Esophagus squamous epithelium (tissue), 5 donors: Measurements from ENCODE around the gene TPGS2. TPM values are rescaled to one million over a fixed set of nuclear protein-coding genes. Genes with fewer than 3 reads are reported as not detected.

Experiments
- DNase-seq: peaks from one replicate; lab custom pipeline; 2025; lab: John Stamatoyannopoulos, UW
- H3K27ac ChIP-seq, 4 donors: fragments of 200-600 bp; sonication (generic); one replicate each; pipeline ENCODE4 v1.5.1; 2016 to 2019; ENCODE audit warnings: mild to moderate bottlenecking in 1 of 4
- H3K27me3 ChIP-seq, 4 donors: fragments of 200-600 bp; sonication (generic); 1 replicate in 3 of 4; 2 replicates in 1 of 4; pipeline versions ENCODE4 v1.5.1 to v1.6.0; 2017 to 2021; ENCODE audit warnings: antibody characterized with exemption in 1 of 4
- H3K36me3 ChIP-seq, 3 donors: fragments of 200-600 bp; sonication (generic); one replicate each; pipeline ENCODE4 v1.5.1; 2016 to 2019
- H3K4me1 ChIP-seq, 3 donors: fragments of 200-600 bp; sonication (generic); one replicate each; pipeline ENCODE4 v1.5.1; 2017 to 2019
- H3K4me3 ChIP-seq, 4 donors: fragments of 200-600 bp; sonication (generic); 1 replicate in 3 of 4; 2 replicates in 1 of 4; pipeline ENCODE4 v1.5.1; 2016 to 2019; ENCODE audit warnings: mild to moderate bottlenecking in 2 of 4, moderate library complexity in 1 of 4
- H3K9me3 ChIP-seq, 3 donors: fragments of 200-600 bp; sonication (generic); one replicate each; pipeline ENCODE4 v1.5.1; 2016 to 2019
- POLR2A ChIP-seq, 4 donors: fragments of 450-650 bp; IDR thresholded peaks; one replicate each; pipeline ENCODE4 v1.6.1; 2017; ENCODE audit warnings: antibody characterized with exemption in 4 of 4, mild to moderate bottlenecking in 4 of 4, moderate library complexity in 3 of 4
- WGBS, 2 donors: methylation state at CpG; one replicate each; pipeline ENCODE4 v1.1.5; 2018; 5-methylcytosine and 5-hydroxymethylcytosine counted together
- intact Hi-C: fragments of 100-400 bp; cut with DNase I; formaldehyde crosslinking; loops from one replicate; pipeline ENCODE4 v1.15.0; 2022
- total RNA-seq, 4 donors: library from RNA; depleted of rRNA; stranded (reverse); fragments of >200 nt; gene quantifications; one replicate each; pipeline ENCODE4 v1.1.0, GENCODE V29; 2016
- TF ChIP-seq, protein P1 (sequence below), 6 experiments: fragments of 450-650 bp in 4 of 6; fragments of 200-600 bp in 2 of 6; sonication (generic) in 2 of 6; IDR thresholded peaks; one replicate each; pipeline ENCODE4 v1.5.1; 2016 to 2019; ENCODE audit warnings: antibody characterized with exemption in 6 of 6, mild to moderate bottlenecking in 4 of 6, moderate library complexity in 4 of 6
- donor health status: DM: yes; HTN: yes; CAD: no.

The TPGS2 gene
- total RNA-seq, 4 donors from 2014 or later, result 65.1 to 155 (median 105) TPM

DNA sequence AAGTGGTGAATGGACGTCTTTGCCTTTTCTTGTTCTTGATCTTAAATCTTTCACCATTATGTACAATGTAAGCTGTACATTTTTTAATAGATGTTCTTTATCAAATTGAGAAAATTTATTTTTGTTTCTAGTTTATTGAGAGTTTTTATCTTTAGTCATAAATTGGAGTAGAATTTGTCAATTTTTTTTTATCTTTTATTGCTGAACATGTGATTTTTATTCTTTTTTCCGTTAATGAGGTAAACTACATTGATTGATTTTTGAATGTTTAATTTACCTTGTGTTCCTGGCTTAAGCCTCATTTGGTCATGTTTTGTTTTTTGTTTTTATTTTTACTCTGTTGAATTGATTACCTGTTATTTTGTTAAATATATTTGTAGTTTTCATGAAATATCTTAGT lies 19.8 kb upstream of the TPGS2 start:
- Histone ChIP-seq H3K4me3 (no peak overlapping the region), H3K4me1 (no peaks in the 10 kb centered on the region), H3K27me3 (no peaks in the 10 kb centered on the region), H3K9me3 (no peaks in the 10 kb centered on the region), H3K27ac (no peak overlapping the region), H3K36me3 (peaks cover 0 to 10% (median 0%) of the 10 kb centered on the region in 3 donors)
- 97 to 98% methylated on average over 2 of the region's 2 CpGs for WGBS, 2 donors
- DNase-seq, result no peak
- TF ChIP-seq, protein P1, sequence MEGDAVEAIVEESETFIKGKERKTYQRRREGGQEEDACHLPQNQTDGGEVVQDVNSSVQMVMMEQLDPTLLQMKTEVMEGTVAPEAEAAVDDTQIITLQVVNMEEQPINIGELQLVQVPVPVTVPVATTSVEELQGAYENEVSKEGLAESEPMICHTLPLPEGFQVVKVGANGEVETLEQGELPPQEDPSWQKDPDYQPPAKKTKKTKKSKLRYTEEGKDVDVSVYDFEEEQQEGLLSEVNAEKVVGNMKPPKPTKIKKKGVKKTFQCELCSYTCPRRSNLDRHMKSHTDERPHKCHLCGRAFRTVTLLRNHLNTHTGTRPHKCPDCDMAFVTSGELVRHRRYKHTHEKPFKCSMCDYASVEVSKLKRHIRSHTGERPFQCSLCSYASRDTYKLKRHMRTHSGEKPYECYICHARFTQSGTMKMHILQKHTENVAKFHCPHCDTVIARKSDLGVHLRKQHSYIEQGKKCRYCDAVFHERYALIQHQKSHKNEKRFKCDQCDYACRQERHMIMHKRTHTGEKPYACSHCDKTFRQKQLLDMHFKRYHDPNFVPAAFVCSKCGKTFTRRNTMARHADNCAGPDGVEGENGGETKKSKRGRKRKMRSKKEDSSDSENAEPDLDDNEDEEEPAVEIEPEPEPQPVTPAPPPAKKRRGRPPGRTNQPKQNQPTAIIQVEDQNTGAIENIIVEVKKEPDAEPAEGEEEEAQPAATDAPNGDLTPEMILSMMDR (IDR thresholded peaks at IDR 0.05), result no peak
- no peak for TF ChIP-seq POLR2A (IDR thresholded peaks at IDR 0.05)
- intact Hi-C loops, result no loop called here

DNA sequence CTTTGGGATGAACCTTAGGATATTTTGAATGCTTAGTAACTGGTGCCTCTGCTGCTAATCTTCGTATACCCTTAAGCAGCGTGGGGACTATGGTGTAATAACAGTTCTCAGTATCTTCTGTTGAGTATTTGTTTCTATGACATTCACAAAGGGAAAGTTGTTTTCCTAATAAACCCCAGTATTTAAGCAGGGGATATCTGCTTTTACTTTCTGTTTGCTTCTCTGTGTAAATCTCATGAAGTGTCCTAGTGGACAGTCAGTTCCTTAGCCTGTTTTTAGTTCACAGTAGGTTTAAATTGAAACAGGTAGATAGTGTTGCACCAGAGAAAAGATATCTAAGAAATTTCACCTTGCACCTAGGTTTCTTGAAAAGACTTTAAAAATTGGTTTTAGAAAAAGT lies 15.0 kb upstream of the TPGS2 start:
- no peaks in the 10 kb centered on the region for H3K27me3 ChIP-seq
- H3K27ac ChIP-seq, result no peak overlapping the region
- H3K4me1 ChIP-seq, result no peaks in the 10 kb centered on the region
- WGBS, 2 donors, result 88 to 100% methylated on average over 2 of the region's 2 CpGs
- no peak for DNase-seq
- intact Hi-C loops, result no loop called here
- no peaks in the 10 kb centered on the region for H3K9me3 ChIP-seq
- peak overlapping the region in 1 of 4 donors; percentile 7 for H3K4me3 ChIP-seq
- peaks cover 0 to 24% (median 0%) of the 10 kb centered on the region in 3 donors for H3K36me3 ChIP-seq
- TF ChIP-seq POLR2A (IDR thresholded peaks at IDR 0.05), result no peak
- TF ChIP-seq, protein P1 (IDR thresholded peaks at IDR 0.05), result no peak

- Histone ChIP-seq H3K36me3 (peaks cover 0 to 30% (median 0%) of the 10 kb centered on the region in 3 donors), H3K27me3 (no peaks in the 10 kb centered on the region), H3K4me3 (no peak overlapping the region), H3K4me1 (no peaks in the 10 kb centered on the region), H3K27ac (no peak overlapping the region), H3K9me3 (no peaks in the 10 kb centered on the region)
- 91 to 97% methylated on average over 5 of the region's 5 CpGs for WGBS, 2 donors
- intact Hi-C loops, result no loop called here
- TF ChIP-seq, protein P1 (IDR thresholded peaks at IDR 0.05), result no peak
- no peak for TF ChIP-seq POLR2A (IDR thresholded peaks at IDR 0.05)
- DNase-seq, result no peak
Observed at GRCh38 chr18:36843199-36843598, 14.4 kb upstream of the TPGS2 start.

DNA sequence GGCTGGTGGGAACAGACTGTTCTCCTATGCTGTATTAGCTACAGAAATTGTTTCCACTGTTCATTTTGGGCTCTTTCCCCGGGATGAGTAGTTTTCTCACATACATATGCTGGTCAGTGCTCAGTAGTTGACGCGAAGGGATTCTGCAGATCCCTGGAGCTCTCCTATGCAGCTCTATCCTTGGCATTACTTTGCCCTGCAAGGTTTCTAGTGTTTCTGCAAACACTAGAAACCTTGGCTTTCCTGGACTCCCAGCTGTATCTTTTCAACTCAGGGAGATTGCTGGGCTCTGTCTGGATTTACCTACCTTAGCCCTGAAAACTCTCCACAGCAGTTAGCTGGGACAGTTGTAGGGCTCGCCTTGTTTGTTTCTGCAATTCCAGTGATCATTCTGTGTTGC lies 11.0 kb upstream of the TPGS2 start:
- Histone ChIP-seq H3K27ac (no peak overlapping the region), H3K4me3 (no peak overlapping the region), H3K4me1 (no peaks in the 10 kb centered on the region), H3K36me3 (peaks cover 0 to 63% (median 0%) of the 10 kb centered on the region in 3 donors), H3K27me3 (no peaks in the 10 kb centered on the region), H3K9me3 (no peaks in the 10 kb centered on the region)
- intact Hi-C loops, result no loop called here
- no peak for DNase-seq
- 87 to 93% methylated on average over 4 of the region's 4 CpGs for WGBS, 2 donors
- no peak for TF ChIP-seq POLR2A (IDR thresholded peaks at IDR 0.05)
- TF ChIP-seq, protein P1 (IDR thresholded peaks at IDR 0.05), result no peak

DNA sequence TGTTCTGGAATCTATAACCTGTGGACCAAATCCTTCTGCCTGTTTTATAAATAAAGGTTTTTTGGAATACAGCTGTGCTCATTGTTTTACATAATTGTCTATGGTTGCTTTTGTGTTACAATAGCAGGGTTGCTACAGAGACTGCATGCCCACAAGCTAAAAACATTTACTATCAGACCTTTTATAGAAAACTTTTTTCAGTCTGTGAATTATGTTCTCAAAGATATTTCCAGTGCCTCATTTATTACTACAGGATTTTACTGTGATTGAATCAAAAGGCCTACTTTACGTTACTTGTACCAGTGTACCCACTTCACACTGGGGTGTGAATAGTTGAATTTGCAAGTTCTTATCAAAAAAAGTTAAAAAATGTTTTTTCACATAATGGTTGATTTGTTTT lies 7.1 kb upstream of the TPGS2 start:
- intact Hi-C loops, result no loop called here
- TF ChIP-seq, protein P1 (IDR thresholded peaks at IDR 0.05), result no peak
- no peak for TF ChIP-seq POLR2A (IDR thresholded peaks at IDR 0.05)
- H3K27me3 ChIP-seq, result no peaks in the 10 kb centered on the region
- WGBS, 2 donors, result 78 to 94% methylated on average over 1 of the region's 1 CpG
- no peak overlapping the region for H3K4me3 ChIP-seq
- DNase-seq, result no peak
- no peaks in the 10 kb centered on the region for H3K9me3 ChIP-seq
- no peak overlapping the region for H3K27ac ChIP-seq
- peaks cover 0 to 54% (median 0%) of the 10 kb centered on the region in 3 donors for H3K36me3 ChIP-seq
- no peaks in the 10 kb centered on the region for H3K4me1 ChIP-seq
